RWPE1 (cell line): ENCODE data around the gene C1RL.

ENCODE experiments used
- CTCF ChIA-PET: fragments of 350-600 bp; sonication (Branson Sonifier 250); formaldehyde crosslinking; extraction: SDS; loops from one replicate; lab custom pipeline; 2021; lab: Yijun Ruan, JAX
- POLR2A ChIA-PET: fragments of 400-600 bp; formaldehyde crosslinking; extraction: SDS; loops from one replicate; lab custom pipeline; 2020; ENCODE audit warnings: antibody characterized with exemption; ENCODE audit not compliant: low non-redundant PET; lab: Yijun Ruan, JAX
- DNase-seq: peaks from one replicate; pipeline ENCODE4 v3.0.0; 2012; ENCODE audit warnings: low spot score
- H3K27ac ChIP-seq: fragments of 450-650 bp; 2 replicates; pipeline ENCODE4 v1.5.1; 2017
- TF ChIP-seq, protein P1 (sequence below): fragments of 450-650 bp; conservative IDR thresholded peaks from 2 replicates; pipeline ENCODE4 v1.5.1; 2017; ENCODE audit warnings: low read depth, mild to moderate bottlenecking

The C1RL gene

DNA sequence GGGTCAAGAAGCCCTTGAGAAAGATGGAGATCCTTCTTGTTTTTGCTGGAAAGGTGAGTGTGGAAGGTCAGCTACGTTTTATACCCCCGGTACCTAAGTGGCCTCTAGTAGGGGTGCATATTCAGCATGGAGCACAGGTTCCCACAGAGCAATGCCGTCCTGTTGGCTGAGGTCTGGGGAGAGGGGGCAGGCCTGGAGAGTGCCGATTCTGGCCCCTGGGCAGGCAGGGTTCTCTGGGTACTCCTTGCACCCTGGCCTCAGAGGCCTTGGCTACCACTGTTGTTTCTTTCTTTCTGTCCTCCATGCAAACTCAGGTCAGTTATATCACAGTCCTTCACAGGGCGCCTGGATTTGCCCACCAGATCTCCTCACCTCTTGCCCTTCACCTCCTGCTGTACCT, 11.2 kb upstream of the C1RL start:
- ChIA-PET POLR2A (no interaction called here), CTCF (interaction anchor here (0.8 kb wide), 1 partner anchor 11 kb away, joined by 3 read pairs; the partner anchor contains the start of gene C1RL)

DNA sequence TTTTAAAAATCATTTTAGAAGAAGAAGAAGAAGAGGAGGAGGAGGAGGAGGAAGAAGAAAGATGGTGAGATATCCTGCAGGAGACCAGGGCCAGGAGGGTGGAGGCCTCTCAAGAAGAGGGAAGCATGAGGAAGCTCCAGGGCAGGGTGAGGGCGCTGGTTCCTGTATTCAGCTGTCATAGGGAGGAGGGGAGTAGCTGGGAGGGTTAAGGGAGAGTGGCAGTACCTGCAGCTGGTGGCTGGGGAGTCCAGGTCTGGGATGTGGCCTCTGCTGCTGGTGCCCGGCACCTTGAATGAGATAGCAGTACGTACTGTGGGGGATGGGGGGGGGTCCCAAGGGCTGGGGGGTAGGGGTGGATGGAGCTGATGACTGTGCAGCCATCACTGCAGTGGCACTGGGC, 9.9 kb upstream of the C1RL start:
- no peak for DNase-seq
- ChIA-PET POLR2A (interaction anchor here (0.5 kb wide), 1 partner anchor 773 kb away, joined by 7 read pairs; no protein-coding TSS in a partner anchor), CTCF (no interaction called here)
- H3K27ac ChIP-seq = no peak overlapping the region
- TF ChIP-seq, protein P1, sequence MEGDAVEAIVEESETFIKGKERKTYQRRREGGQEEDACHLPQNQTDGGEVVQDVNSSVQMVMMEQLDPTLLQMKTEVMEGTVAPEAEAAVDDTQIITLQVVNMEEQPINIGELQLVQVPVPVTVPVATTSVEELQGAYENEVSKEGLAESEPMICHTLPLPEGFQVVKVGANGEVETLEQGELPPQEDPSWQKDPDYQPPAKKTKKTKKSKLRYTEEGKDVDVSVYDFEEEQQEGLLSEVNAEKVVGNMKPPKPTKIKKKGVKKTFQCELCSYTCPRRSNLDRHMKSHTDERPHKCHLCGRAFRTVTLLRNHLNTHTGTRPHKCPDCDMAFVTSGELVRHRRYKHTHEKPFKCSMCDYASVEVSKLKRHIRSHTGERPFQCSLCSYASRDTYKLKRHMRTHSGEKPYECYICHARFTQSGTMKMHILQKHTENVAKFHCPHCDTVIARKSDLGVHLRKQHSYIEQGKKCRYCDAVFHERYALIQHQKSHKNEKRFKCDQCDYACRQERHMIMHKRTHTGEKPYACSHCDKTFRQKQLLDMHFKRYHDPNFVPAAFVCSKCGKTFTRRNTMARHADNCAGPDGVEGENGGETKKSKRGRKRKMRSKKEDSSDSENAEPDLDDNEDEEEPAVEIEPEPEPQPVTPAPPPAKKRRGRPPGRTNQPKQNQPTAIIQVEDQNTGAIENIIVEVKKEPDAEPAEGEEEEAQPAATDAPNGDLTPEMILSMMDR = no peak

More for the DNA sequence above, 11.2 kb upstream of the C1RL start:
- no peak for DNase-seq
- H3K27ac ChIP-seq = no peak overlapping the region
- TF ChIP-seq, protein P1 = no peak

DNA sequence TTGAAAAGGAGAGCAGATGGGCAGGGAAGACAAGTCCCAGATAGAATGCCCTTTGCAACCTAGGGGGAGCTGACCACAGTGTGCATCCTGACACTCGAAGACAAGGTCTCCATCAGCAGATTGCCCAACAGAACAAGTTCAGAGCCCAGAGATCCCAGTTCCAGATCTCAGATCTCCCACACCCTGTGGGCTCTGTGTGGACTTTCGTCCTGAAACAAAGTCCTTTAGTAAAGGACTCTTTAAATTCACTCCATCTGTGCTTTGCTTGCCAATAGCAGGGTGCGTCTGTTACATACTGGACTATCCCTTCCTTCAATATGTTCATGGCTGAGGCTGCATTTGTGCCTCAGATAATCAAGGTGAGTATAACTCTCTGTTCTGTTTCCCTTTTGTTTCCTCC, 8.7 kb upstream of the C1RL start:
- no peak for DNase-seq
- TF ChIP-seq, protein P1 = no peak
- ChIA-PET POLR2A (no interaction called here), CTCF (no interaction called here)
- no peak overlapping the region for H3K27ac ChIP-seq

DNA sequence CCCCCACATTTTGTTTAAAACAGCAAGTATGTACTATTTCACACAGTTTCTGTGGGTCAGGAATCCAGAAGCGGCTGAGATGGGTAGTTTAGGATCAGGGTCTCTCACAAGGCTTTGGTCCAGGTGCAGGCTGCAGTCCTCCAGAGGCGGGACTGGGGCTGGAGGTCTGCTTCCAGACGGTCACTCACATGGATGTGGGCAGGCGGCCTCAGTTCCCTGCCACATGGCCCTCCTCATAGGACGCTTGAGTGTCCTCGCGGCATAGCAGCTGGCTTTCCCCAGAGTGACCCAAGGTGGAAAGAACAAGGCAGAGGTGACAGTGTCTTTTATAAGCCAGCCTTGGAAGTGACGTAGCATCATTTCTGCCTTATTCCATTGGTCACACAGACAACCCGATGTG, 7.9 kb upstream of the C1RL start:
- POLR2A ChIA-PET = no interaction called here

DNA sequence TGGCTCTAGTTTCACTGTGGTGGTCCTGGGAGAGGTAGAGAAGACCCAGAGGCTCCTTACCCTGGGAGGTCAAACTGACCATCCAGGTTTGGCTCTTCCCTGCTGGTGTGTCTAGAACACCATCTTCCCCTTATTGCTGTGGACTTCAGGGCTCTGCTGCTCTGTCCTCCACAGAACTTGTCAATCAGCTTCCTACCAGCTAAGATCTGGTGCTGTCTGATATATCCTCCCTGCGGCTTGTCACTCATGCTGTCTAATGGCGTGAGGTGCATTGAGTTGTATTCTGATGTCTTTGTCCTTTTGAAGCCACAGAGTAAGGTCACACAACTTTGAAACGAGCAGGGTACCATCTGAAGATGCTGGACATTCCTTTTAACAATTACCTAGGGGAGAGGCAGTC, 7.2 kb upstream of the C1RL start:
- ChIA-PET POLR2A (no interaction called here), CTCF (interaction anchor here (0.6 kb wide), 1 partner anchor 700 kb away, joined by 4 read pairs; no protein-coding TSS in a partner anchor)
- TF ChIP-seq, protein P1 = no peak

More for the DNA sequence above, 7.9 kb upstream of the C1RL start:
- no peak for DNase-seq
- CTCF ChIA-PET = interaction anchor here (0.7 kb wide), 1 partner anchor 16 kb away, joined by 4 read pairs; no protein-coding TSS in a partner anchor
- H3K27ac ChIP-seq = no peak overlapping the region
- TF ChIP-seq, protein P1 = no peak

DNA sequence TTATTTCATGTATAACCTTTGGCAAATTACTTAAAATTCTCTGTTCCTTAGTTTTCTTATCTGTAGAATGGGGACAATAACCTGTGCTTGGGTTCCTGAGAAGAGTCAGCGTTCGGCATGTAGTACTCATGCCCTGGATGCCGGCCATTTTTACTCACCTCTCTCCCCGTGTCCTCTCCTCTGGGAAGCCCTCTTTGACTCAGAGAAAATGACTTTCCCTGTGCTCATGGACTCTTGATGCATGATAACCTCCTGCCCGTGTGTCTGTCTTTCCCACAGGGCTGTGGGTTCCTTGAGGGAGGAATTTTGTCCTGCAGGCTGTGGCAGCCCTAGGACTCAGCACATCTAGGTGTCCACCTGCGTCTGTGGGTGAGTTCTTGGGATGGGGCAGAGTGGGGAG, 5.8 kb upstream of the C1RL start:
- DNase-seq = no peak
- ChIA-PET POLR2A (no interaction called here), CTCF (interaction anchor here (0.6 kb wide), 1 partner anchor 23 kb away, joined by 3 read pairs; no protein-coding TSS in a partner anchor)
- no peak overlapping the region for H3K27ac ChIP-seq
- TF ChIP-seq, protein P1 = no peak

More for the DNA sequence above, 7.2 kb upstream of the C1RL start:
- no peak overlapping the region for H3K27ac ChIP-seq
- DNase-seq = no peak
